NT2/D1 (cell line): ENCODE measurements around the gene ASS1.

ENCODE experiments used
- SUZ12 ChIP-seq: IDR thresholded peaks from 2 replicates; pipeline ENCODE4 v1.6.1; 2011; ENCODE audit not compliant: insufficient read length, insufficient read depth; ENCODE audit errors: extremely low read depth
- YY1 ChIP-seq: IDR thresholded peaks from 2 replicates; pipeline ENCODE4 v1.6.1; 2011; ENCODE audit not compliant: insufficient read length, insufficient read depth
- ZNF274 ChIP-seq: IDR thresholded peaks from 2 replicates; pipeline ENCODE4 v1.6.1; 2011; ENCODE audit warnings: mild to moderate bottlenecking, low read depth, low read length

DNA sequence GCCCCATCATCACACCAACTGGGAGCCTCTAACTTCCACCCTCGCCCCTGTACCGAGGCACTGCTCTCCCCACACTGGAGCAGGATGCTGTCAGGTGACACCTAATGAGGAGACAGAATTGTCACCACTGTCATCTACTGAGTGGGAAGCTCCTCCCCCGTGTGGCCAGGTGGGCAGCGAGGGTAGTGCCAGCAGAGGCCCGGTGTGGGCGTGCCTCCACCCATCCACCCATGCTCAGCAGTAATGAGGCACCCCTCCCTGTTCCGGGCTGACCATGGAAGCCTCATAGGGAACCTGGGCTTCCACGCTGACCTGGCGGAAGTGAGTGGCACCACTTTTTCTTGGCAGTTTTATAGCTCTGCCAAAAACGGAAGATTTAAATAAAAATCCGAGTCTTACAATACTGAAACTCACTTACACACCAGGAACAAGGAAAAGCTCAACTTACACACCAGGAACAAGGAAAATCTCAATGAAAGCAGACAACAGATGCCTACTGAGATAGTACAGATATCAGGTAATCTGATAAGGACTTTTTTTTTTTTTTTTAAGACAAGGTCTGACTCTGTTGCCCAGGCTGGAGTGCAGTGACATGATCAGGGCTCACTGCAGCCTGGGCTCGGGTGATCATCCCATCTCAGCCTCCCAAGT lies 30.6 kb upstream of the ASS1 start:
- TF ChIP-seq YY1, result no peak
- TF ChIP-seq SUZ12, result no peak
- no peak for TF ChIP-seq ZNF274
